HG02938 (cell line): Measurements from ENCODE around the gene NTRK1.

ENCODE experiments used
- ATAC-seq: cut with Tn5 transposase; IDR thresholded peaks from one replicate; pipeline ENCODE4 v1.9.1; 2021; ENCODE audit warnings: mild to moderate bottlenecking, moderate library complexity; ENCODE audit not compliant: unreplicated experiment

Gene NTRK1

GRCh38 chr1:156860628-156861423 is at the start of gene NTRK1:
Gene NTRK1, plus strand, starts transcription at chr1:156860865. Its CDS starts 70 bp downstream, at chr1:156860935.
- ATAC-seq = no peak

GRCh38 chr1:156811168-156811567 is 49.5 kb upstream of the NTRK1 start:
- no peak for ATAC-seq

- ATAC-seq = no peak
Observed at GRCh38 chr1:156812293-156812990, 48.2 kb upstream of the NTRK1 start.

DNA sequence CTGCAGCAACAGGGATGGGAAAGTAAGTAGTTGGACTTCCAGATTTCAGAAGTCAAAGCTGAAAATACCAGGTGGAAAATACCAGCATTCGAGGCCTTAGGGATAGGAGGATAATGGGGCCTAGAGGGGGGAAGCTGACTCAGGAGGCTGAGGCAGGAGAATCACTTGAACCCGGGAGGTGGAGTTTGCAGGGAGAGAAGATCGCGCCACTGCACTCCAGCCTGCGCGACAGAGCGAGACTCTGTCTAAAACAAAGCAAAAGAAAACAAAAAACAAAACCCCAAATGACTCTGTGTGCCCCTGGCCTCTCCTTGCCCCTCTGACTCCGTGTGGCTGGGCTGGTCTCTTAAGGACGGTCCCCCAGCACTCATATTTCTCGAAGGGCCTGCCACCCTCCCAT is 47.4 kb upstream of the NTRK1 start:
- no peak for ATAC-seq

DNA sequence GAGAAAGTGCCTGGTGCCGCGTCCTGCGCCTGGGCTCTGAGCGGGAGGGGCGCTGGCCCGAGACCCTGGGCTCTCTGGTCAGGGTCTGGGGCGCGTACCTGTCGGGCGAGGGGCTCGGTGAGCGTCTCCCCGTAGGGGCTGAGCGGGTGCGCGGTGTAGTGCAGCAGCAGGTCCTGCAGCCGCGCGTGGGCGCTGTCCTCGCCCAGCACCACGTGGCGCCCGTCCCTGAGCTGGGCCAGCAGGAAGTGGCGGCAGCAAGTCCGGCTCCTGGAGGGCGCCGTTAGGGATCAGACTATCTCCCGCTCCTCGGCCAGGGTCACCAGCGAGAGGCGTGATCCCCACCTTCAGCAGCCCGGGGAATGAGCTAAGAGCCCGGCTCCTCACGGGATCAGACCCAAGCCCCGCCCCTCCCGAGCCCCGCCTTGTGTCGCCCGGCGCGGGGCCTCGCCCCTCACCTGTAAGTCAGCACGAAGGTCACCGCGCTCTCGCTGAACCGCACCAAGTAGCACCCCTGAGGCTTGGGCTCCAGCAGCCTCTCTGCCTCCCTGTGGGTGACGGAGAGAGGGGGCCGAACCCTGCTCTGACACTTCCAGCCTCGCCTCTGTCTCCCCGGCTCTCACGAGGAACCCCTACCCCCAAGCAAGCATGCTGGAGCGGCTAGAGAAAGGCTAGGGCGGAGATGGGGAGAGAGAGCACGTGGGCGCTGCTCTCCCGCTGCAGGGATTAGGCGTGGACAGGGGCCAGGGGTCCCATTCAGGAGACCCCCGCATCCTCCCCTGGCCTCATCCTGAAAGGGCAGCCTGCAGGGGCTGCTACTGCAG is 46.7 kb upstream of the NTRK1 start:
- ATAC-seq = no peak

- ATAC-seq = no peak
Observed at GRCh38 chr1:156814571-156815260, 45.9 kb upstream of the NTRK1 start.

- ATAC-seq = no peak
Observed at GRCh38 chr1:156815307-156815826, 45.3 kb upstream of the NTRK1 start.

GRCh38 chr1:156815961-156816422 is 44.7 kb upstream of the NTRK1 start:
- no peak for ATAC-seq

DNA sequence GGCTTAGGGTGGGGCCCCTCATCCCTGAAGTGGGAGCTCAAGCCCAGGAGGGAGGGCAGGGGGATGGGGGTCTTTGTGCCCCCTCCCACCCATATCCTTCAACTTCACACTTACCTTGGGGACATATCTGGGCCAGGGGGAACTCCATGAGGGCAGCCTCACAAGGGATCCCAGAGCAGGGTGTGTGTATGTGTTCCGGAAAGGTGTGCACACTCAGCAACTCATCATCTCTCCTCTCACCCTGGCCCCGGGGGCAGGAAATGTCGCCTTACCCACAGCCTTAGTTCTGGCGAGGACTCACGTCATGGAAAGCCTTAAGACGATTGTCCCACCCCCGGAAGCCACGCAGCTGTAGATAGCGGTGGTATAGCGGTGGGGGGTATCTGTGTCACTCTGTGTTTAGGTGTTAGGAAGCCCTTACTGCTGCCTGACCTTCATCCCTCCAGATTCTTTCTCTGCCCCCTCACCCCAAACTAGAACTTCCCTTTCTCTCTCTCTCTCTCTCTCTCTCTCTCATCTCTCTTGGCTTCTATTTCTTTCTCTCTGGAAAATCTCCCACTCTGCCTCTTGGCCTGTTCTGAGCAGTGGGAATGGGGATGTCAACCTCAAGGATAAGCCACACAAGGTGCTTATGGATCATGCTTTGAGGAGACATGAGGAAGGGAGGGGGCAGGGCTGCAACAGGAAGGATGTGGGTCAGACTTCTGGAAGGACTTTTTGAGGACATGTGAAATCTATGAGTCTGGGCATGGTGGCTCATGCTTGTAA is 43.9 kb upstream of the NTRK1 start, which contains the start of gene SH2D2A:
Gene SH2D2A, minus strand, starts transcription at position 288 of the 768 bp plus-strand sequence. Its CDS starts 140 bp downstream, at position 148.
- peak; percentile 84 for ATAC-seq

- no peak for ATAC-seq
Observed at GRCh38 chr1:156821801-156822200, 38.9 kb upstream of the NTRK1 start.

- ATAC-seq = no peak
Observed at GRCh38 chr1:156822680-156823079, 38.0 kb upstream of the NTRK1 start.

- ATAC-seq = no peak
Observed at GRCh38 chr1:156823210-156823790, 37.4 kb upstream of the NTRK1 start.

- ATAC-seq = no peak
Observed at GRCh38 chr1:156826630-156827029, 34.0 kb upstream of the NTRK1 start.

DNA sequence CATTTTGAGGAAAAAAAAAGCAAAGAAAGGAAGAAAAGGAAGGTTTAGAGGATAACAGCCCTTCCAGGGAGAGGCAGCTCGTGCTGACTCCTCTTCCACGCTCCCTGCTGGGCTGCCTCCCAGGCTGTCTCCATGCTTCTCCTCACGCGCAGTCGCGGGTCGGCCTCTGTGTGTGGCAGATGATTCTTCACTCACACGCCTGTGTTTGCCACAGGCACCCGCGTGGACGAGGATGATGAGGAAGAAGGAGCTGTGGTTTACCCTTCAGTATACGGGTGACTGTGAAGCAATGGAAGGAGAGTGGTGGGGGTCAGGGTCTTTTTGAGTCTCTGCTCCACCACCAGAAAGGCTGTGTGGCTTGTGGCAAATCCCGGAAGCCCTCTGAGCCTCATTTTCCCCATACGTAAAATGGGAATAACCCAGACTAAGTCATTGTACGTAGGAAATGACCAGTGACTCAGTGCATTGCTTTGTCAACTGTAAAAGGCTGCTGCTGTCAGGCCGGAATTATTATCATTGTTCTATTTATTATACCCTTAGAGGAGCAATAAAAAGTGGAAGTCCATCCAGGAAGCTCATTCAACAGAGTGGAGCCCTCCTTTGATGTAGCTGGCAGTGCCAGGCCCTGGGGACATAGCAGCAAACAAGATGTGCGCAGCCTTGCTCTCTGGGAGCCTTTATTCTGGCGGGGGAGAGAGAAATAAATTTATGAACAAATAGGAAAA is 32.1 kb upstream of the NTRK1 start:
- ATAC-seq = no peak

- ATAC-seq = no peak
Observed at GRCh38 chr1:156832434-156832833, 28.2 kb upstream of the NTRK1 start.

GRCh38 chr1:156833603-156834002 is 27.1 kb upstream of the NTRK1 start:
- ATAC-seq = no peak

DNA sequence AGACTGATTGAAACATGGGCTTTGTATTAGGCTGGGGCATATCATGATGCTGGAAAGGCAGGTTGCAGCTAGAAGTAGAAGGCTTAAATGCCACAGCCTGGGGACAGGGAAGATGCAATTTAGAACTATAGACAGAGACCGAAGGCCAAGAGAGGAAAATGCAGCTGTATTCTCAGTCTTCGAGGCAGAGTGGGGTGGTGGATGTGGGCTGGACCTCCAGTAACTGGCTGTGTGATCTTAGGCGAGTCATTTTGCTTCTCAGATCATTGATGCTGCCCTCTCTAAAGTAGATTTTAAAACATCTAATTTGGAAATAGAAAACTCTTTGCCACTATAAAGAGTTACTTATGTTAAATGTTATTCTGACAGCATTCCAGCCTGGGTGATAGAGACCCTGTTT is 26.3 kb upstream of the NTRK1 start:
- no peak for ATAC-seq

DNA sequence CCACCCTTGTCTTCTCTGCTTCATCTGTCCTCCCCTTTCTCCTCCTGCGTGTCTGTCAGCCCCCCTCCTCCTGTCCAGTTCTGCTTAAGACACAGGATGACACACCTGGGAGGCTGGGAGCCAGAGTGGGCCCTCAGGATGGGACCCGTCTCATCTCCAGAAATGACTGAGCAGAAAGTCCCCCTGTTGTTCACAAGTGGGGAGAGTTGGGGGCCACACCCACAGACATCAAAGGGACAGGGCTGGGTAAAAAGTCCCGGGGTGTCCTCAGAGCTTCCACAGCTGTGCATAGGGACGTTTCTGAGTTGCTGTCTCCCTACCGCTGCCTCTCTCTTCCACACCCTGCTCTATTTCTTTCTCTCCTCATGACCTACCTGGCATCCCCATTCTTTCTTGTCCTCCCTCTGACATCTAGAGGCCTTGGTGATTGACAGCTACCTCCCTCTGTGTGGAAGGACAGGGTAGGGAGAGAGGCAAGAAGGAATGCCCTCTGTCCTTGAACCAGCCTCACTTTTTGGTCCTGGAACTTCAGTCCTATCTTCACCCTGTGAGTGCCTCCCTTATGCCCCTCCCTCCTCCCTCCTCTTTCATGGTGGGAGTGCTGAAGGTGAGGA is 24.5 kb upstream of the NTRK1 start:
- ATAC-seq = no peak
